MM.1S (cell line): ENCODE measurements around the gene LIG3.

Experiments used
- DNase-seq: peaks from one replicate; pipeline ENCODE4 v3.0.0-alpha.2; 2015
- H2AFZ ChIP-seq: fragments of 300-600 bp; sonication (generic); 2 replicates; pipeline ENCODE4 v1.6.0; 2016; ENCODE audit warnings: antibody characterized with exemption, low read length
- H3F3A ChIP-seq: fragments of 300-600 bp; sonication (generic); 2 replicates; pipeline ENCODE4 v1.6.1; 2016; ENCODE audit warnings: mild to moderate bottlenecking, antibody characterized with exemption, low read length, moderate library complexity, mixed read lengths; ENCODE audit not compliant: insufficient read depth
- H3K27ac ChIP-seq: fragments of 300-600 bp; sonication (generic); 2 replicates; pipeline ENCODE4 v1.5.1; 2016; ENCODE audit warnings: mild to moderate bottlenecking, low read length
- H3K27me3 ChIP-seq: fragments of 300-600 bp; sonication (generic); replicated peaks from 2 replicates; pipeline ENCODE4 v1.6.0; 2016; ENCODE audit warnings: low read length; ENCODE audit not compliant: insufficient read depth
- H3K36me3 ChIP-seq: fragments of 300-600 bp; sonication (generic); replicated peaks from 2 replicates; pipeline ENCODE4 v1.6.1; 2016; ENCODE audit warnings: mild to moderate bottlenecking, low read length, mixed read lengths; ENCODE audit not compliant: insufficient read depth
- H3K4me1 ChIP-seq: fragments of 300-600 bp; sonication (generic); 2 replicates; pipeline ENCODE4 v1.6.1; 2016; ENCODE audit warnings: low read length, mixed read lengths
- H3K4me2 ChIP-seq: fragments of 300-600 bp; sonication (generic); 2 replicates; pipeline ENCODE4 v1.6.0; 2016; ENCODE audit warnings: low read depth, low read length
- H3K4me3 ChIP-seq: fragments of 300-600 bp; sonication (generic); 2 replicates; pipeline ENCODE4 v1.5.1; 2016; ENCODE audit warnings: low read length, mixed read lengths
- H3K79me2 ChIP-seq: fragments of 300-600 bp; sonication (generic); 2 replicates; pipeline ENCODE4 v1.6.1; 2016; ENCODE audit warnings: mixed run types, low read length, mixed read lengths
- H3K9ac ChIP-seq: fragments of 300-600 bp; sonication (generic); 2 replicates; pipeline ENCODE4 v1.6.1; 2016; ENCODE audit warnings: low read length, mixed read lengths
- H3K9me2 ChIP-seq: fragments of 300-600 bp; sonication (generic); replicated peaks from 2 replicates; pipeline ENCODE4 v1.6.1; 2016; ENCODE audit warnings: mild to moderate bottlenecking, low read length, mixed read lengths; ENCODE audit not compliant: insufficient read depth
- H3K9me3 ChIP-seq: fragments of 300-600 bp; sonication (generic); replicated peaks from 2 replicates; pipeline ENCODE4 v1.6.1; 2016; ENCODE audit warnings: mild to moderate bottlenecking, low read length, mixed read lengths; ENCODE audit not compliant: insufficient read depth
- H4K20me1 ChIP-seq: fragments of 300-600 bp; sonication (generic); 2 replicates; pipeline ENCODE4 v1.6.1; 2016; ENCODE audit warnings: mild to moderate bottlenecking, low read length, moderate library complexity, mixed read lengths; ENCODE audit not compliant: insufficient read depth
- EZH2 ChIP-seq: fragments of 300-600 bp; sonication (generic); optimal IDR thresholded peaks from 2 replicates; pipeline ENCODE3; 2017; ENCODE audit warnings: low read depth, mild to moderate bottlenecking, antibody characterized with exemption, low read length, mixed read lengths
- EZH2phosphoT487 ChIP-seq: fragments of 300-600 bp; sonication (generic); IDR thresholded peaks from 2 replicates; pipeline ENCODE4 v1.6.1; 2018; ENCODE audit warnings: antibody characterized with exemption, low read length
- TF ChIP-seq, protein P1 (sequence below): fragments of 300-600 bp; sonication (generic); IDR thresholded peaks from 2 replicates; pipeline ENCODE4 v1.5.1; 2016; ENCODE audit warnings: antibody characterized with exemption, low read length, mixed read lengths

LIG3 gene

GRCh38 chr17:35017021-35017420 lies 36.7 kb downstream of the LIG3 start:
- H3K9me3 ChIP-seq = no peaks in the 10 kb centered on the region
- DNase-seq = no peak
- H3K36me3 ChIP-seq = no peaks in the 10 kb centered on the region

DNA sequence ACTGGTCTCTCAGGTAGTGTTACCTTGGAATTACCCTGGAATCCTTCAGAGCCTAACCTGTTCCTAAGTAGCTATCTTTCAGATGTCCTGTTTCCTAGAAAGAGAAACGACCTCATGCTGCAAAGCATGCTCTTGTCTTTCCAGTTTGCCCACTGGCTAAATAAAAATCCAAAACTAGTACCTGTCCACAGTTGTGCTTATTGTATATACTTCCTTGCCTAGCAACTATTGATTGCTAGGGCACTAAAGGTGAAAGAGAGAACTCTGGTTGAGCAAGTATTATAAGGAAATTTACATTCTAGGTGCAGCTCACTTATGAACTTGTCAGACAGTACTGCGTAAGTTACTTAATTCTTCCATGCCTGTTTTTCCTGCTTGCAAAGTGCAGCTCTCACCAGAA lies 38.5 kb downstream of the LIG3 start:
- no peak for DNase-seq
- Histone ChIP-seq H4K20me1 (no peaks in the 10 kb centered on the region), H3K27me3 (no peaks in the 10 kb centered on the region), H3K9me3 (no peaks in the 10 kb centered on the region), H3K4me3 (no peak overlapping the region), H3K9me2 (no peaks in the 10 kb centered on the region), H3K36me3 (no peaks in the 10 kb centered on the region), H3F3A (peaks cover 4% of the 10 kb centered on the region; the same call in 1 of the 2 replicates), H3K79me2 (peaks cover 6% of the 10 kb centered on the region), H3K4me1 (peaks cover 18% of the 10 kb centered on the region), H3K27ac (no peak overlapping the region), H3K9ac (no peak overlapping the region), H2AFZ (no peak overlapping the region), H3K4me2 (no peak overlapping the region)
- TF ChIP-seq, protein P1, sequence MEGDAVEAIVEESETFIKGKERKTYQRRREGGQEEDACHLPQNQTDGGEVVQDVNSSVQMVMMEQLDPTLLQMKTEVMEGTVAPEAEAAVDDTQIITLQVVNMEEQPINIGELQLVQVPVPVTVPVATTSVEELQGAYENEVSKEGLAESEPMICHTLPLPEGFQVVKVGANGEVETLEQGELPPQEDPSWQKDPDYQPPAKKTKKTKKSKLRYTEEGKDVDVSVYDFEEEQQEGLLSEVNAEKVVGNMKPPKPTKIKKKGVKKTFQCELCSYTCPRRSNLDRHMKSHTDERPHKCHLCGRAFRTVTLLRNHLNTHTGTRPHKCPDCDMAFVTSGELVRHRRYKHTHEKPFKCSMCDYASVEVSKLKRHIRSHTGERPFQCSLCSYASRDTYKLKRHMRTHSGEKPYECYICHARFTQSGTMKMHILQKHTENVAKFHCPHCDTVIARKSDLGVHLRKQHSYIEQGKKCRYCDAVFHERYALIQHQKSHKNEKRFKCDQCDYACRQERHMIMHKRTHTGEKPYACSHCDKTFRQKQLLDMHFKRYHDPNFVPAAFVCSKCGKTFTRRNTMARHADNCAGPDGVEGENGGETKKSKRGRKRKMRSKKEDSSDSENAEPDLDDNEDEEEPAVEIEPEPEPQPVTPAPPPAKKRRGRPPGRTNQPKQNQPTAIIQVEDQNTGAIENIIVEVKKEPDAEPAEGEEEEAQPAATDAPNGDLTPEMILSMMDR = no peak
- TF ChIP-seq EZH2phosphoT487 = no peak
- TF ChIP-seq EZH2 = no peak

More at GRCh38 chr17:35017021-35017420, 36.7 kb downstream of the LIG3 start:
- Histone ChIP-seq H3K4me3 (no peak overlapping the region), H3K27ac (no peak overlapping the region), H3K79me2 (peaks cover 3% of the 10 kb centered on the region), H3K9me2 (no peaks in the 10 kb centered on the region), H3F3A (no peaks in the 10 kb centered on the region), H4K20me1 (no peaks in the 10 kb centered on the region), H3K4me1 (peaks cover under 1% of the 10 kb centered on the region), H3K27me3 (no peaks in the 10 kb centered on the region), H2AFZ (no peak overlapping the region), H3K9ac (no peak overlapping the region), H3K4me2 (no peak overlapping the region)
- no peak for TF ChIP-seq EZH2phosphoT487
- TF ChIP-seq, protein P1 = no peak
- TF ChIP-seq EZH2 = no peak

DNA sequence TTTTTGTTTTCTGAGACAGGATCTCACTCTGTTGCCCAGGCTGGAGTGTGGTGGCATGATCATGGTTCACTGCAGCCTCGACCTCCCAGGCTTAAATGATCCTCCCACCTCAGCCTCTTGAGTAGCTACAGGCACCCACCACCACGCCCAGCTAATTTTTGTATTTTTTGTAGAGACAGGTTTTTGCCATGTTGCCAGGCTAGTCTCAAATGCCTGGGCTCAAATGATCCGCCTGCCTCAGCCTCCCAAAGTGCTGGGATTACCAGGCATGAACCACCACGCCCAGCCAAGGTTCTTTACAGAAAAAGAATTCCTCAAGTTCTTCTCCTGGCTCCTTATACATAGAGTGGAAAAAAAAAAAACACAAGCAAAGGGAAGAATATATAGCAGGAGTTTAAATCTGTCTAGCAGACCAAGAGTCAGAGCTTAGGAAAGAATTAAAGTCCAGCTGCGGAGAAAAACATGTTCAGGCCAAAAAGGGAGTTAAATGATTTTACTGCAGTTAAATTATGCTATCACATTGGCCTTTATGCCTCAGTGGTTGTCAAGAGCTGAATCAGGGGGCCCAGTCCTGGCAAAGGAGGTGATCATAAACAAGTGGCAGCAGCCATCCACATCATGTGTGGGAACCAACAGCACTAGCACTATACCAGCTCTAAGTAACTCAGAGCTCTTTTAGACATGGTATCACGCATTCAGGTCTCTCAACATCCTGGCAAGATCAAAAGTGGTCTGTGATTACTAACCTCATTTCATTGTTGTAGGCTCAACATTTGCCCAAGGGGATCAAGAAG lies 39.3 kb downstream of the LIG3 start:
- H2AFZ ChIP-seq = no peak overlapping the region
- no peak overlapping the region for H3K4me2 ChIP-seq
- no peak overlapping the region for H3K4me3 ChIP-seq
- no peak overlapping the region for H3K9ac ChIP-seq
- H3K9me3 ChIP-seq = no peaks in the 10 kb centered on the region
- H4K20me1 ChIP-seq = no peaks in the 10 kb centered on the region
- TF ChIP-seq, protein P1 = no peak
- TF ChIP-seq EZH2 (no peak), EZH2phosphoT487 (no peak)
- H3K27me3 ChIP-seq = no peaks in the 10 kb centered on the region
- H3K9me2 ChIP-seq = no peaks in the 10 kb centered on the region
- peaks cover 18% of the 10 kb centered on the region for H3K4me1 ChIP-seq
- no peak for DNase-seq
- peaks cover 4% of the 10 kb centered on the region; the same call in 1 of the 2 replicates for H3F3A ChIP-seq
- H3K79me2 ChIP-seq = peaks cover 6% of the 10 kb centered on the region
- no peak overlapping the region for H3K27ac ChIP-seq
- H3K36me3 ChIP-seq = no peaks in the 10 kb centered on the region
